ENCODE measurements around the gene RAD51B. TPM values are rescaled to one million over a fixed set of nuclear protein-coding genes. Genes with fewer than 3 reads are reported as not detected.

Gene RAD51B
- total RNA-seq, 1 experiment from 2014 or later, result 16.7 TPM

- no peaks in the 10 kb centered on the region for H3K79me1 ChIP-seq (ENCODE audit: insufficient read depth, low read depth, low read length, poor library complexity, severe bottlenecking)
- DNase-seq, result no peak
- no peaks in the 10 kb centered on the region for H3K23me2 ChIP-seq (ENCODE audit: insufficient read length, low read depth, low read length, poor library complexity, severe bottlenecking)
- H2BK20ac ChIP-seq (ENCODE audit: low read depth, low read length, poor library complexity, severe bottlenecking), result no peak overlapping the region
- H3K9me3 ChIP-seq (ENCODE audit: control insufficient read depth, low read depth, low read length), result no peaks in the 10 kb centered on the region
- no peak overlapping the region for H2BK12ac ChIP-seq (ENCODE audit: insufficient read length, low read depth, low read length)
- no CpG with 5 or more reads among the region's 9 CpGs for WGBS (ENCODE audit: extremely low coverage, insufficient read length, low lambda C conversion rate)
- no peaks in the 10 kb centered on the region for H3K27me3 ChIP-seq (ENCODE audit: insufficient read depth, low read length)
- H4K20me1 ChIP-seq (ENCODE audit: control insufficient read depth, insufficient read depth, insufficient read length), result no peaks in the 10 kb centered on the region
- peak overlapping the region in 2 of 3 experiments; percentile 11 to 20; a peak in 2 of 7 replicates for H3K27ac Mint-ChIP-seq
- H3T11ph ChIP-seq (ENCODE audit: low read length), result no peak overlapping the region
- no peak overlapping the region for H2BK5ac ChIP-seq (ENCODE audit: insufficient read length, low read length)
- TF ChIP-seq, protein P1, sequence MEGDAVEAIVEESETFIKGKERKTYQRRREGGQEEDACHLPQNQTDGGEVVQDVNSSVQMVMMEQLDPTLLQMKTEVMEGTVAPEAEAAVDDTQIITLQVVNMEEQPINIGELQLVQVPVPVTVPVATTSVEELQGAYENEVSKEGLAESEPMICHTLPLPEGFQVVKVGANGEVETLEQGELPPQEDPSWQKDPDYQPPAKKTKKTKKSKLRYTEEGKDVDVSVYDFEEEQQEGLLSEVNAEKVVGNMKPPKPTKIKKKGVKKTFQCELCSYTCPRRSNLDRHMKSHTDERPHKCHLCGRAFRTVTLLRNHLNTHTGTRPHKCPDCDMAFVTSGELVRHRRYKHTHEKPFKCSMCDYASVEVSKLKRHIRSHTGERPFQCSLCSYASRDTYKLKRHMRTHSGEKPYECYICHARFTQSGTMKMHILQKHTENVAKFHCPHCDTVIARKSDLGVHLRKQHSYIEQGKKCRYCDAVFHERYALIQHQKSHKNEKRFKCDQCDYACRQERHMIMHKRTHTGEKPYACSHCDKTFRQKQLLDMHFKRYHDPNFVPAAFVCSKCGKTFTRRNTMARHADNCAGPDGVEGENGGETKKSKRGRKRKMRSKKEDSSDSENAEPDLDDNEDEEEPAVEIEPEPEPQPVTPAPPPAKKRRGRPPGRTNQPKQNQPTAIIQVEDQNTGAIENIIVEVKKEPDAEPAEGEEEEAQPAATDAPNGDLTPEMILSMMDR (conservative IDR thresholded peaks at IDR 0.05), result no peak
- no peak overlapping the region for H2AK5ac ChIP-seq (ENCODE audit: insufficient read length, low read length)
- no peak overlapping the region for H3K27ac ChIP-seq (ENCODE audit: insufficient read length, low read depth, low read length)
- no peak overlapping the region for H3K4me2 ChIP-seq (ENCODE audit: insufficient read depth, insufficient read length, low read length)
- no peak overlapping the region for H4K8ac ChIP-seq (replicated peaks; ENCODE audit: insufficient read length, low read depth, low read length)
- H2BK120ac ChIP-seq (ENCODE audit: low read depth, low read length, poor library complexity, severe bottlenecking), result no peak overlapping the region
- H3K9me3 Mint-ChIP-seq, result peaks cover 3 to 8% of the 10 kb centered on the region in 2 experiments; a peak in 4 of 5 replicates
- no peak overlapping the region for H4K91ac ChIP-seq (ENCODE audit: insufficient read length, low read depth, low read length)
- H3K79me2 ChIP-seq (ENCODE audit: insufficient read depth, low read length), result no peaks in the 10 kb centered on the region
- H3K4me3 Mint-ChIP-seq, result no peak overlapping the region
- no peak overlapping the region for H3K4ac ChIP-seq (ENCODE audit: low read depth, low read length)
- H3K9ac ChIP-seq (ENCODE audit: extremely low read depth, insufficient read length, low read length), result no peak overlapping the region
- H3K14ac ChIP-seq (ENCODE audit: insufficient read depth, low read length), result no peak overlapping the region
- H3K27me3 Mint-ChIP-seq (ENCODE audit: low read depth), result peaks cover 2% of the 10 kb centered on the region
- H3K23ac ChIP-seq (ENCODE audit: insufficient read length, low read depth, low read length), result no peak overlapping the region
- peaks cover 0 to 2% (median 2%) of the 10 kb centered on the region in 3 experiments; a peak in 5 of 7 replicates for H3K36me3 Mint-ChIP-seq (ENCODE audit: insufficient read depth in 1 of 3, low read depth in 3 of 3)
- H4K5ac ChIP-seq (ENCODE audit: insufficient read length, low read depth, low read length), result no peak overlapping the region
- peaks cover 6% of the 10 kb centered on the region; the same call in 1 of the 2 replicates for H3K4me1 ChIP-seq (ENCODE audit: insufficient read depth, low read length)
- H2BK15ac ChIP-seq (ENCODE audit: low read depth, low read length), result no peak overlapping the region
- no peak overlapping the region for H3K56ac ChIP-seq (ENCODE audit: insufficient read length, low read depth, low read length)
- H2AFZ ChIP-seq (ENCODE audit: low read length), result no peak overlapping the region
- H3K4me1 Mint-ChIP-seq, result peaks cover 26 to 29% of the 10 kb centered on the region in 2 experiments
- no peak overlapping the region for H3K18ac ChIP-seq (ENCODE audit: insufficient read length, low read depth, low read length)
These were observed 760.6 kb downstream of the RAD51B start for GRCh38 chr14:68580096-68580645.
